Ishikawa (cell line): Measurements from ENCODE around the gene CILP2.

Experiments used
- CEBPB ChIP-seq: IDR thresholded peaks from 2 replicates; pipeline ENCODE4 v1.6.1; 2012
- CREB1 ChIP-seq: IDR thresholded peaks from 2 replicates; pipeline ENCODE4 v1.6.1; 2012; ENCODE audit warnings: low read depth
- EGR1 ChIP-seq: IDR thresholded peaks from 2 replicates; pipeline ENCODE4 v1.6.1; 2012
- EP300 ChIP-seq: IDR thresholded peaks from 2 replicates; pipeline ENCODE4 v1.6.1; 2012; ENCODE audit warnings: borderline replicate concordance
- FOXM1 ChIP-seq: IDR thresholded peaks from 2 replicates; pipeline ENCODE4 v1.6.1; 2012; ENCODE audit warnings: low read depth, borderline replicate concordance
- NFIC ChIP-seq: IDR thresholded peaks from 2 replicates; pipeline ENCODE4 v1.6.1; 2012
- RAD21 ChIP-seq: IDR thresholded peaks from 2 replicates; pipeline ENCODE4 v1.6.1; 2012; ENCODE audit warnings: low read depth
- TAF1 ChIP-seq: IDR thresholded peaks from 2 replicates; pipeline ENCODE4 v1.6.1; 2012; ENCODE audit warnings: low read depth, mild to moderate bottlenecking
- TCF12 ChIP-seq: IDR thresholded peaks from 2 replicates; pipeline ENCODE4 v1.6.1; 2012; ENCODE audit warnings: low read depth
- TEAD4 ChIP-seq: IDR thresholded peaks from 2 replicates; pipeline ENCODE4 v1.6.1; 2012
- YY1 ChIP-seq: IDR thresholded peaks from 2 replicates; pipeline ENCODE4 v1.6.1; 2012; ENCODE audit warnings: low read depth
- ZBTB7A ChIP-seq: IDR thresholded peaks from 2 replicates; pipeline ENCODE4 v1.6.1; 2012; ENCODE audit warnings: low read depth
- TF ChIP-seq, protein P1 (sequence below): IDR thresholded peaks from 2 replicates; pipeline ENCODE4 v1.6.1; 2012; ENCODE audit warnings: low read depth, mild to moderate bottlenecking
- TF ChIP-seq, protein P2 (sequence below): IDR thresholded peaks from 2 replicates; pipeline ENCODE4 v1.6.1; 2012
- TF ChIP-seq, protein P3 (sequence below): IDR thresholded peaks from 2 replicates; pipeline ENCODE4 v1.6.1; 2012

The CILP2 gene

DNA sequence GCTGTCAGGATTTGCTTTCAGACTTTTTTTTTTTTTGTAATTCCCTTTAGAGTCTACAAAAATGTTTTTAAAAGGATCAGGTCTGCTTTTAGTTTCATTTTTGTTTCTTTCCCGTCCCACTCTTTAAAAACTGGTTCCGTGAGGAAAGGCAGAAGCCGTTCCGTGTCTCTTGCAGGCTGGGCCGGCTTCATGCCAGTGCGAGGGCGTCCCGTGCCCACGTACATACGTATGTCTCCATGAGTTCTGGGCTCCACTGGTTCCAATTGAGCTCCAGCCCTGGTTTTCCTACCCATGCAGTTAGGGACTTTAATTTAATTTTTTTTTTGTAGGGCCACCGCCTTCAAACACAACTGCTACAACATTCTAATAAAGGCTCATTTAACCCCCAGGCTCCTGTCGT, 31.5 kb upstream of the CILP2 start:
- TF ChIP-seq, protein P1, sequence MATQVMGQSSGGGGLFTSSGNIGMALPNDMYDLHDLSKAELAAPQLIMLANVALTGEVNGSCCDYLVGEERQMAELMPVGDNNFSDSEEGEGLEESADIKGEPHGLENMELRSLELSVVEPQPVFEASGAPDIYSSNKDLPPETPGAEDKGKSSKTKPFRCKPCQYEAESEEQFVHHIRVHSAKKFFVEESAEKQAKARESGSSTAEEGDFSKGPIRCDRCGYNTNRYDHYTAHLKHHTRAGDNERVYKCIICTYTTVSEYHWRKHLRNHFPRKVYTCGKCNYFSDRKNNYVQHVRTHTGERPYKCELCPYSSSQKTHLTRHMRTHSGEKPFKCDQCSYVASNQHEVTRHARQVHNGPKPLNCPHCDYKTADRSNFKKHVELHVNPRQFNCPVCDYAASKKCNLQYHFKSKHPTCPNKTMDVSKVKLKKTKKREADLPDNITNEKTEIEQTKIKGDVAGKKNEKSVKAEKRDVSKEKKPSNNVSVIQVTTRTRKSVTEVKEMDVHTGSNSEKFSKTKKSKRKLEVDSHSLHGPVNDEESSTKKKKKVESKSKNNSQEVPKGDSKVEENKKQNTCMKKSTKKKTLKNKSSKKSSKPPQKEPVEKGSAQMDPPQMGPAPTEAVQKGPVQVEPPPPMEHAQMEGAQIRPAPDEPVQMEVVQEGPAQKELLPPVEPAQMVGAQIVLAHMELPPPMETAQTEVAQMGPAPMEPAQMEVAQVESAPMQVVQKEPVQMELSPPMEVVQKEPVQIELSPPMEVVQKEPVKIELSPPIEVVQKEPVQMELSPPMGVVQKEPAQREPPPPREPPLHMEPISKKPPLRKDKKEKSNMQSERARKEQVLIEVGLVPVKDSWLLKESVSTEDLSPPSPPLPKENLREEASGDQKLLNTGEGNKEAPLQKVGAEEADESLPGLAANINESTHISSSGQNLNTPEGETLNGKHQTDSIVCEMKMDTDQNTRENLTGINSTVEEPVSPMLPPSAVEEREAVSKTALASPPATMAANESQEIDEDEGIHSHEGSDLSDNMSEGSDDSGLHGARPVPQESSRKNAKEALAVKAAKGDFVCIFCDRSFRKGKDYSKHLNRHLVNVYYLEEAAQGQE, result no peak
- TF ChIP-seq CREB1, result no peak
- TF ChIP-seq, protein P2, sequence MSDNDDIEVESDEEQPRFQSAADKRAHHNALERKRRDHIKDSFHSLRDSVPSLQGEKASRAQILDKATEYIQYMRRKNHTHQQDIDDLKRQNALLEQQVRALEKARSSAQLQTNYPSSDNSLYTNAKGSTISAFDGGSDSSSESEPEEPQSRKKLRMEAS, result no peak
- no peak for TF ChIP-seq TAF1
- TF ChIP-seq CEBPB, result no peak
- no peak for TF ChIP-seq TEAD4
- TF ChIP-seq, protein P3, sequence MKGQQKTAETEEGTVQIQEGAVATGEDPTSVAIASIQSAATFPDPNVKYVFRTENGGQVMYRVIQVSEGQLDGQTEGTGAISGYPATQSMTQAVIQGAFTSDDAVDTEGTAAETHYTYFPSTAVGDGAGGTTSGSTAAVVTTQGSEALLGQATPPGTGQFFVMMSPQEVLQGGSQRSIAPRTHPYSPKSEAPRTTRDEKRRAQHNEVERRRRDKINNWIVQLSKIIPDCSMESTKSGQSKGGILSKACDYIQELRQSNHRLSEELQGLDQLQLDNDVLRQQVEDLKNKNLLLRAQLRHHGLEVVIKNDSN, result no peak
- no peak for TF ChIP-seq ZBTB7A
- TF ChIP-seq FOXM1, result no peak

DNA sequence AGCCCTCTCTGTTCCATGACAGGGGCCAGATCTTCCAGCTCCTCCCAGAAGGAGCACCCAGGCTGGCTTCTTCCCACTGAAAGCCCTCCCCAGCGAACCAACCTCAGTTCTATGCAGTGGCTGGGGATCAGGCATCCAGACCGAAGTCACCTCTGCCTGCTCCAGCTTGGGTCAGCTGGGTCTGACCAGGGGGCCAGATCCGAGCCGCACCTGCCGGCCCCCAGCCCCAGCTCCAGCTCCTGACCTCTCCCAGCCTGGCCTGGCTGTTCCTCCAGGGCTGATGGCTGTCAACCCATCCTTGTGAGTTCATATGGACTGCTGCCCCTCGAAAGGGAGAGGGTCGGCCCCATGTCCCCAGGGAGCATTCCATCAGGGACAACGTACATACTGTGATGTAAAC, 30.7 kb upstream of the CILP2 start:
- no peak for TF ChIP-seq TCF12
- TF ChIP-seq, protein P2, result no peak
- no peak for TF ChIP-seq EP300
- no peak for TF ChIP-seq YY1
- no peak for TF ChIP-seq CREB1
- TF ChIP-seq NFIC, result no peak
- TF ChIP-seq, protein P3, result no peak
- no peak for TF ChIP-seq CEBPB
- TF ChIP-seq FOXM1, result no peak
- no peak for TF ChIP-seq TAF1
- no peak for TF ChIP-seq EGR1
- TF ChIP-seq, protein P1, result no peak
- TF ChIP-seq ZBTB7A, result no peak

DNA sequence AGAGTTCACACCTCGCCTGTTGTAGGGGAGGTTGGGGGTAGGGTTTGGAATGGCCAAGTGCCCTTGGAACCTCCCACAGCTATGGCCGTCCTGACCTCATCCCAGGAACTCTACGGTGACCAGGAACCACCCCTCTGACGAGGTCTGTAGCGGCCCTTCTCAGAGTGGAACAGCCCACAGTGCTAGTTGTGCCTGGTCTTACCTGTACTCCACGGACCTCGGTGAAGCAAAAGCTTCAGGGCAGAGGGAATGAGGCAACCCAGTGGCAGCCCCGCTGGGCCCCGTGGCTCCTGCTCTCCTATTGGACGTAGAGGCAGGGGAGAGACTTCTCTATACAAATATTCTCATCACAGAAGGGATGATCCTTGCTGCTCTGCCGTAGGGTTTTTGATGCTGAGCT, 29.8 kb upstream of the CILP2 start:
- TF ChIP-seq EGR1 (no peak), RAD21 (no peak), EP300 (no peak), FOXM1 (no peak), NFIC (no peak)
- TF ChIP-seq, protein P3, result no peak

DNA sequence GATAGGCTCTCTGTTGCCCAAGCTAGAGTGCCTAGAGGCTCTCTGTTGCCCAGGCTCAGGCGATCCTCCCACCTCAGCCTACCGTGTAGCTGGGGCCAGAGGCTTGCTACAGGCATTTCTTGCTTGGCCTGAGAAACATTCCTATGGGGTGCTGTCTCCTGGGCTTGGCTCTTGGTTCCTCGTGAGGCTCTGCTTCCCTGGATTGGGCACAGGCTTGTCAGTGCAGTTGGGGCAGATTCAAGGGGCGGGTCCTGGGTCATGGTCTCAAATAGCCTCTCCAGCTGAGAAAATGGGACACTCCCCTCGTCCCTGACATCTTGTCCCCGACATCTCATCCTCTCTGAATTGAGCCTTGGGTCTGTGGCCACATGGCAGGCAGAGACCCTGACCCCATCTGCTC, 27.6 kb upstream of the CILP2 start:
- TF ChIP-seq TCF12 (no peak), RAD21 (no peak), CEBPB (no peak), EGR1 (no peak)
- TF ChIP-seq, protein P1, result no peak

DNA sequence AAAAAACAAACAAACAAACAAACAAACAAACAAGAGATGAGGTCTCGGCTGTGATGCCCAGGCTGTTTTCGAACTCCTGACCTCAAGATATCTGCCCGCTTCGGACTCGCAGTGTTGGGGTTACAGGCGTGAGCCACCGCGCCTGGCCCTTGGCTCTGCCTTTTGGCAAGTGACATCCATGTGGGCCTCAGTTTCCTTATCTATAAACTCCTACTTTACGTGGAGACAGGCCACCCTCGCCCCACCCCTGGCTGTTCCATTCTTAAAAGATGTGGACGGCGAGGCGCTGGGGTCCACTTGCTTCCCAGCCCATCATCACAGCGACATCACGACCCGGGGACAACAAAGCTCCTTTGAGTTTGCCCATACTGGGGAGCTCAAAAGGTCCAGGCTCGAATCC, 24.4 kb upstream of the CILP2 start:
- TF ChIP-seq EP300, result no peak
- no peak for TF ChIP-seq TAF1
- no peak for TF ChIP-seq CEBPB
- TF ChIP-seq, protein P3, result no peak
